Caki2 (cell line): ENCODE data around the gene RANBP2. TPM values are rescaled to one million over a fixed set of nuclear protein-coding genes. Genes with fewer than 3 reads are reported as not detected.
"Not testable (repeated sequence)": the region's sequence is repeated elsewhere in the genome, so short reads cannot be mapped to it uniquely, and the experiment has no call there.

ENCODE experiments used
- DNase-seq: peaks from one replicate; pipeline ENCODE4 v3.0.0-alpha.2; 2015; ENCODE audit warnings: low read depth
- in situ Hi-C: cut with HindIII; loops from 2 replicates; pipeline ENCODE4 v1.10.0; 2016; ENCODE audit warnings: low sequenced_read_pairs, low pct_unique_long_range_greater_than_20kb, mixed read lengths
- total RNA-seq: library from RNA; depleted of rRNA; stranded (reverse); fragments of >200 nt; shearing (Covaris generic); gene quantifications from 2 replicates; pipeline ENCODE4 v1.2.3, GENCODE V29; 2014; ENCODE audit warnings: low replicate concordance; rRNA removed

RANBP2 gene
- 14.6 and 16.5 TPM in 2 replicates for total RNA-seq

DNA sequence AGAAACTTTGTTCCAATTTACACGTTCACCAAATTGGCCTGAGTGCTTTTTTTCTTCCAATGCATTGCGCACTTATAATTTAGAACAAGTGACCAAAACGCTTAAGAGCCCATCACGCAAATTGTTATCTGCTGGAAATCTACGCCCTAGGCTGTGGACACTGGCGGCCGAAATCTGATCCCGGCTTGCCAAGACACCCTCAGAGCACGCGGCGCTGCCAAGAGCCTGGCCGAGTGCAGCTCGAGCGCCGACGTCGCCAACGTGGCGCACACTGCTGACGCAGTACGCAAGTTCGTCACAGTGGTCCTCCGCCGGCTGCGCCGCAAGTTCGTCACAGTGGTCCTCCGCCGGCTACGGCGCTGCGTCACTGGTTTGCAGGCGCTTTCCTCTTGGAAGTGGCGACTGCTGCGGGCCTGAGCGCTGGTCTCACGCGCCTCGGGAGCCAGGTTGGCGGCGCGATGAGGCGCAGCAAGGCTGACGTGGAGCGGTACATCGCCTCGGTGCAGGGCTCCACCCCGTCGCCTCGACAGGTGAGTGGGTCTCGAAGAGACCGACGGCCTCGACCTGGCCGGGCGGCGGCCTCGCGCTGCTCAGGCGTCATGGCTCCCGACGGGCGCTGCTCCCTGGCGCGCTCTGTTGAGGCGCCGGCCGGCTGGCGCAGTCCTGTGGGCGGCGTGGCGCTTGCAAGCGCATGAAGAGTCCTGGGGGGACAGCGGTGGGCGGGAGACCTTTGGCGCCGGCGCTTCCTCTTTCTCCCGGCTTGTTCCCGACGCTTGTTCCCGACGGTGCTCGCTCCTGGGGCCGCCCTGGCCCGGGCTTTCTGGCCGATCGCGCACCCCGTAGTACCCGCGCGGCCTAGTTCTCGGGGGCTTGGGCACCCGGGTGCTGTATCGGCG lies at the start of gene RANBP2:
TSS of gene RANBP2 (plus strand) at position 334 of the 896 bp plus-strand sequence. CDS start at position 459, 125 bp downstream.
- peak; percentile 95 for DNase-seq
- in situ Hi-C loops: no loop called here

DNA sequence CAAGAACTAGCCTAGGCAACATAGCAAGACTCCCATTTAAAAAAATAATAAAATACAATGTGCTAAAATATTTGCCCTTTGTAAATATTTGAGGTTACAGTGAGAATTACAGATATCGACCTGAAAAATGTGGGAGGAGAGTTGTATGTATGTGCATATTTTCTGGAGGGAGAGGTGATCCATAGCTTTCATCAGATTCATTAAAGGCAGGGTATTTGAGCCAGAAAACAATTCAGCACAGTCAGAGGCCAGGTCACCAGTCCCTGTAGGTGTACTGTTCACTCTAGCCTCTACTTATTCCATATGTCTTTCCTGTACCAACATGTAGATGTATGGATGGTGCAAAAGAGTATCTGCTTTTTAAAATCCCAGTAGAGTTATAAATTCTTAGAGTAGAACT lies 49.0 kb upstream of the RANBP2 start:
- DNase-seq, in situ Hi-C loops: not testable (repeated sequence)

DNA sequence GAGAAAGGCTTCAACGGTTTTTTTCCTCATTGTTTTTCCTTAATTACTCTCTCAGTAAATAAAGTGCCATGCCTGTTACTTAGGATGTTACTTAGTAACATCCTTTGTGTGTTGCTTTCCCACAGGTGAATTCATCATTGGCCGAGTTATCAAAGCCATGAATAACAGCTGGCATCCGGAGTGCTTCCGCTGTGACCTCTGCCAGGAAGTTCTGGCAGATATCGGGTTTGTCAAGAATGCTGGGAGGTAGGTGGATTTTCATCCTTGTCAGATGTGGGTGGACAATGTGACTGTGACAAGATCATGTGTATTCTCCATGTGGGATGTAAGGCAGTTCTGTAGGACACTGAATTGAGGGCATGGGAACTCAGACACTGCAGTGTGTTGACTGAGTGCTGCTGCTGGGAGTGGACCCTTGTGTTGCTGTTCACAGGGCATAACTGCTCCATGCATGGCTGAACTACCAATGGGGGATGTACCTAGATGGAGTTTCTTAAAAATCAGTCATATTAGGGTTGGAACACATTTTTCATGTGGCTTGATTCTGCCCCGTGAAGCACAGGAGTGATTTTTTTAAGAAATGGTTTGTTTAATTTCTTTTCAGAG lies 47.0 kb upstream of the RANBP2 start:
- in situ Hi-C loops, DNase-seq: not testable (repeated sequence)

DNA sequence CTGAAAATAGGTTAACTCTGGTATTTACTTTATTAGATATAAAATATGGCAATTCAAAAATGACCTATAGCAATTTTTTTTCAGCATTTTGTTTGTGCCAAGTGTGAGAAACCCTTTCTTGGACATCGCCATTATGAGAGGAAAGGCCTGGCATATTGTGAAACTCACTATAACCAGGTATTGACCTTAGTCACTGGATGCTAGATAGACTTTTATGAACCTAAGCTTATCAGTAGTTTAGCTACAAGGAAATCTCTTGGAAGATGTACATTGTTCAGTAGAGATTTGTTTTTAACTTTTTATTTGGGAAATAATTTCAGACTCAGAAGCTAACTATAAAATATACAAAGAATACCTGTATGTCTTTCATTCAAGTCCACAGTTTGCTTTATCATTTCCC lies 42.8 kb upstream of the RANBP2 start:
- in situ Hi-C loops, DNase-seq: not testable (repeated sequence)

DNA sequence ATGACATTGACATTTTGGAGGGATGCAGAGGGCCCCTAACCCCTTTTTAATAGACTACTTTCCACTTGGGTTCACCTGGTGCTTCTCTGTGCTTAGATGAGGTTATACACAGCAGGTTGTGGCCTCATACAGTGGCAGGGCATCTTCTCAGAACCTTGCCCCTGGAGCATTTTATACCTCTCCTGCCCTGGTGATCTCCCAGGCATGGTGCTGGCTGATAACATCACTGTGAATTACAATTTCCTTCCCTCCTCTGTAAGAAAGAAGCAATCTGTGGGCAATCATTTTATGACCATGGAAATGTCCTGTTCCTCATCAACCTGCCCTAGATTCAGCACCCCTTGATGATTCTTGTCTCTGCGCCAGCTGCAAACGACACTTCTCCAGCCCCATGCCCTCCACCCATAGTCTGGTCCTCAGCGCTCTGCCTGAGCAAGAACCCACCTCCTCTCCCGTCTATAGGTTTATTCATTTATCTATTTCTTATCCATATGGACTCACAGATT lies 42.0 kb upstream of the RANBP2 start:
- in situ Hi-C loops, DNase-seq: not testable (repeated sequence)

DNA sequence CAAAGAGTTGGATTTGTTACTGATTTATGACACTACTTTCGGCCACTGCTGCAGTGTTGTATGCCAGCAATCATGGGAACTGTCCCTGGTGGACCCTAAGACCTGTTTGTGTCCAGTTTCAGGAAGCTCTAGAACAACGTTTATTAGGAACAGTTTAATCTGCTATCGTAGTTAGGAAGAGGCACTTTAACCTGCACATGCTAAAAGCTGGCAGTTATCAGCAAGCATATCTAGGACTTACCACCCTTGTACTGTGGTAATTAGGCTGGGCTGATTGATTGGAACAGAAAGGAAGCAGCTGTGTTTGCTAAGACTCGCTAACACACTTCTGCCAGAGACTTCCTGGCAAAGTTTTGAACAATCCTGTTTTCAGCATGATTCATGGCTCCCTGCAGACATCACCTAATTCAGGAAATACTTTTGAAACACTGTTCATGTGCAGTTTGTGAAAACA lies 41.1 kb upstream of the RANBP2 start:
- in situ Hi-C loops, DNase-seq: not testable (repeated sequence)

DNA sequence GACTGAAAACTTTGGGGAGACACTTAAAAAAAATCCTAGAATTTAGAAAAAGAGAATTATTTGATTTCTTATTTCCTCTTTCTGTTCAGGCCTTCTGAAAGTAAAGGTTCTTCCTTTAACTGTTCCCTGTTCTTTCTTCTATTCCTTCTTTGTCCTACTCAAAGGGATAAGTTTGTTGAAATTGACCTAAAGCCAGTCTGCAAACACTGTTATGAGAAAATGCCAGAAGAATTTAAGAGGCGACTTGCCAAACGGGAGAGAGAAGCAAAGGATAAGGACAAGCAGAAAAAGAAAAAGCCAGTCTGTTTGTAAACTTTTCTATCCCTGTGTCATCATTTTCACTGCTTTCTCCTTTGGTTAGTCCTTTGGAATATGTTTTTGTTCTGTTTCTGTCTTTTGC lies 38.5 kb upstream of the RANBP2 start:
- in situ Hi-C loops, DNase-seq: not testable (repeated sequence)

DNA sequence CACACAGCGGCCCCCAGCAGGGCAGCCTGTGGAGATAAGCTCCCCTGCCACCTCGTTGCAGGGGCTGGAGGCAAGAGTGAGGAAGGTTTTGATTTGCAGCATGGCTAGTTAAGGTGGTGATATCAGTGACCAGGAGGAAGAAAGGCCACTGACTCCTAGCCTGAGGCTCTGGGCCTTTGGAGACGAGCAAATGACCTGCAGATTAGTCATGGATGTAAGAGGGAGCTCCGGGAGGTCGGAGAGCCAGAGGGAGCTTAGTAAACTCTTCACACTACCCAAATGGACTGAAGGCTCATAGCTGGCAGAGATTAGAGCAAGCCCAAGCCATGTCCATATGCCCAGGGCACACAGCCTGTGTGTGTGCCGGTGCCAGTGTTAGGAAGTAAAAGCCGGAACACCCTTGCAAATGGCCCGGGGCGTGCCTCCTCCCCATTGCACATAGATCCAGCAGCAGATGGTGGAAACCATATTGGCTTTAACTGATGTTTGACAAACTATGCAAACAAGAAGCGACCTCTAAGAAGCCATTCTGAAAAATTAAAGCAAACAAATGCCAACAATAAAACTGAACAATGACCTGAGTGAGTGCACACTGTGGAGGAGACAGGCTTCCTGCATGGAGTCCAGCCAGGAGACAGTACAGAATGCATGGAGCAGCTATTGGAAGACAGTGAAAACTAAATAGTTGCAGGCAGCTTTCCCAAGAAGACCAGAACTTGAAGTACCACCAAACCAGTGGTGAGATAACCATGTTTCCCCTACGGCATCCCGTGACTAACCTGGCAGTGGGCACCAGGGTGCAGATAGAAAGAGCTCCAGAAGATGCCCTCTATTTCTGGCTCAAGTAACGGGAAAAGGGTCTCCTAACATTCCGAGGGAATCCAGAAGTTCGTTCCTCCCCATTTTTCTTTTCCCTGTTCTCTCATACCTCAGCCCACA lies 30.2 kb upstream of the RANBP2 start:
- not testable (repeated sequence) for DNase-seq

DNA sequence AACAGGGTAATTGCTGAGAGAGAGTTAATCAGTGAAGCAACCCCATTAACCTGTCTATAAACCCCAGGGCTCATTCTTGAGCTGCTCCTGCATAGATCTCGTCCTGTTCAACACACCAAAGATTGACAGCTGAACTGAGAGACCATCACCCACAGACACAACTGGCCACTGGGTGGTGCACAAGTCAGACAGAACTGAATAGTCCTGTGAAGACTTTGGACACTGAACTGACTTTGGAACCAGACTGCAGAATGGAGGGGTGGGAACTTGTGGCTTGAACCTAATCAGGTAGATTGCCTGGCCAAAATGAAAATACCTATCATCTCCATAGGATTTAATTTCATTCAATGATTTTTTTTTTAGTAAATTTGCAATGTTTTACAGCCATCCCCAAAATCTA lies 29.3 kb upstream of the RANBP2 start:
- DNase-seq, in situ Hi-C loops: not testable (repeated sequence)

More for the DNA sequence above, 30.2 kb upstream of the RANBP2 start:
- in situ Hi-C loops: not testable (repeated sequence)

DNA sequence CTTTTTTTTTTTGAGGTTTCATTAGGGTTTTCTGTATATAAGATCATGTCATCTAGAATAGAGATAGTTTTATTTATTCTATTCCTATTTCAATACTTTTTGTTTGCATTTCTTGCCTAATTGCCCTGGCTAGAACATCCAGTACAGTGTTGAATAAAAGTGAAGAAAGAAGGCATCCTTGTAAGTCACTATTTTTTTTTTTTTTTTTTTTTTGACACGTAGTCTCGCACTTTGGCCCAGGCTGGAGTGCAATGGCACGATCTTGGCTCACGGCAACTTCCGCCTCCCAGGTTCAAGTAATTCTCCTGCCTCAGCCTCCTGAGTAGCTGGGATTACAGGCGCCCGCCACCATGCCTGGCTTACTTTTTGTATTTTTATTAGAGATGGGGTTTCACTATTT lies 27.8 kb upstream of the RANBP2 start:
- DNase-seq: no peak
- in situ Hi-C loops: no loop called here

DNA sequence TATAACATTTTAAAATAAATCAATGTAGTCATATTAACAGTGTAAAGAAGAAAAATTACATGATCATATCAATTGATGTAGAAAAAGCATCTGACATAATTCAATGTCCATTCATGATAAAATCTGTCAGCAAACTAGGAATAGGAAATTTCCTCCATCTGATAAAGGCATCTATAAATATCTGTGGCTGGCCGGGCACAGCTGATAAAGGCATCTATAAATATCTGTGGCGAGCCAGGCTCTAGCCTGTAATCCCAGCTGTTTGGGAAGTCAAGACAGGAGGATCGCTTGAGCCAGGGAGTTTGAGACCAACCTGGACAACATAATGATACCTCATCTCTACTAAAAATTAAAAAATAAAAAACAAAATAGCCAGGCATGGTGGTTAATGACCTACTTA lies 18.1 kb upstream of the RANBP2 start:
- in situ Hi-C loops: no loop called here
- no peak for DNase-seq

DNA sequence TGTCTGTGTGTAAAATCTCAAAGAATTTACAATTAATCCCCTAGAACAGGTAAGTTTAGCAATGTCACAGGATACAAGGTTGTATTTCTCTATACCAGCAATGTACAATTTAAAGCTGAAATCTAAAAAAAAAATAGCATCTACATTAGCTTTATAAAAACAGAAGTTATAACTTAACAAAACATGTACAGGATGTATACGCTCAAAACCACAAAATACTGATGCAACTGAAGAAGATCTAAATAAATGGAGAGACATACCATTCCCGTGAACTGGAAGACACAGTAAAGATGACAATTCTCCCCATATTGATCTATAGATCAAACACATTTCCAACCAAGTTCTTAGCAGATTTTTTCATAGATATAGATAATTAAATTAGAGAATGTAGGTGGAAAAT lies 17.5 kb upstream of the RANBP2 start:
- in situ Hi-C loops: no loop called here
- DNase-seq: no peak

DNA sequence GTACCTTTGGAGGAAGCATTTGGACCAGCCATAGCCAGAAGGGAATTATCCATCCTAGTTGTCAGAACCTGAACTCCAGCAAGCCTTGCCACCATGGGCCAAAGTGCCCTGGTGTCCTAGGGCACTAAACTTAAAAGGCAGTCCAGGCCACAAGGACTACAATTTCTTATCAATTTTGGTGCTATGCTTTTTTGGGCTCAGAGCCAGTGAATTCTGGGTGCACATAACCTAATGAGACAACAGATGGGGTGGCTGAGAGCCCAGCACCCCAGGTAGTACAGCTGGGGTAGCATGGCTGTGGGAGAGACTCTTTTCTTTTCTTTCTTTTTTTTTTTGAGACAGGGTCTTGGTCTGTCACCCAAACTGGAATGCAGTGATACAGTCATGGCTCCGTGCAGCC lies 14.4 kb upstream of the RANBP2 start:
- no peak for DNase-seq
- in situ Hi-C loops: no loop called here

DNA sequence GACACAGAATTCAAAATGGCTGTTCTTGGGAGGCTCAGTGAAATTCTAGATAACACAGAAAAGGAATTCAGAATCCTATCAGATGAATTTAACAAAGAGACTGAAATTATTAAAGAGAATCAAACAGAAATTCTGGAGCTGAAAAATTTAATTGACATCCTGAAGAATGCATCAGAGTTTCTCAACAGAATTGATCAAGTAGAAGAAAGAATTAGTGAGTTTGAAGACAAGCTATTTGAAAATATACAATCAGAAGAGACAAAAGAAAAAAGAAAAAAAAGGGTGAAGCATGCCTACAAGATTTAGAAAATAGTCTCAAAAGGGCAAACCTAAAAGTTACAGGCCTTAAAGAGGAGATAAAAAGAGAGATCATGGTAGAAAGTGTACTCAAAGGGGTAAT lies 12.0 kb upstream of the RANBP2 start:
- in situ Hi-C loops: no loop called here
- DNase-seq: no peak

DNA sequence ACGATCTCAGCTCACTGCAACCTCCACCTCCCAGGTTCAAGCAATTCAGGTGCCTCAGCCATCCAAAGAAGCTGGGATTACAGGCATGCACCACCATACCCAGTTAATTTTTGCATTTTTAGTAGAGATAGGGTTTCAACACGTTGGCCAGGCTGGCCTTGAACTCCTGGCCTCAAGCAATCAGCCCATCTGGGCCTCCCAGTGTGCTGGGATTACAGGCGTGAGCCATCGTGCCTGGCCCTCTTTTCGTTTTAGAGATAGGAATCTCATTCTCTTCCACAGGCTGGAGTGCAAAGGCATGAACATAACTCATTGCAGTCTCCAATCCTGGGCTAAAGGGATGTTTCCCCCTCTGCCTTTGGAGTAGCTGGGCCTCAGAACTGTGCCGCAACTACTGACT lies 2.3 kb upstream of the RANBP2 start:
- DNase-seq, in situ Hi-C loops: not testable (repeated sequence)

DNA sequence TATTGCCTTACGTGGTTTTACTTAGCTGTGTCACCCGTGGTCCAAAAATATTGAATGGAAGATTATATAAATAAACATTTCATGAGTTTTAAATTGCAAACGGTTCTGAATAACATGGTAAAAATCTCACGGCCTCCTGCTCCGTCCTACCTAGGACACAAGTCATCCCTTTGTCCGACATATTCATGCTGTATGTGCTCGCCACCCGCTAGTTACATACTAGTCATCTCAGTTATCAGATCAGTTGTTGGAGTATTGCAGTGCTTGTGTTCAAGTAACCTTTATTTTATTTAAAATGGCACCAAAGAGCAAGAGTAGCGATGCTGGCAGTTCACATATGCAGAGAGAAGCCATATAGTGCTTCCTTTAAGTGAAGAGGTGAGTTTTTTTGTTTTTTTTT lies 6.8 kb downstream of the RANBP2 start:
- in situ Hi-C loops, DNase-seq: not testable (repeated sequence)

DNA sequence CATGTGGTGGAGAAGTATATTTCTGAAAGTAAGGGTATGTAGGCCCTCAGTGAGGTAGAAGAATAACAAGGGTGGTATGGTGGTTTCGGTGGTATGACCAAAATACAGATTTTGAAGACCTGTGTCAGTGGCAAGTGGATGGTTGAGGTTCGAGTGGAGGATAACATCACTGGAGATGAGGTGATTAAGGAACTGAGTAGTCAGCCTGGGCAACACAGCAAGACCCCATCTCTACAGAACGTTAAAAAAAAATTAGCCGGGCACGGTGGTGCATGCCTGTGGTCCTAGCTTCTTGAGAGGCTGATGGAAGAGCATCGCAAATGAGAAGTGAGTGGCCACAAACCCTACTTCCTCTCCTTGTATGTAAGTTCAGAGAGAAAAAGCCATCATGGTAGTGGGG lies 15.4 kb downstream of the RANBP2 start:
- DNase-seq, in situ Hi-C loops: not testable (repeated sequence)

DNA sequence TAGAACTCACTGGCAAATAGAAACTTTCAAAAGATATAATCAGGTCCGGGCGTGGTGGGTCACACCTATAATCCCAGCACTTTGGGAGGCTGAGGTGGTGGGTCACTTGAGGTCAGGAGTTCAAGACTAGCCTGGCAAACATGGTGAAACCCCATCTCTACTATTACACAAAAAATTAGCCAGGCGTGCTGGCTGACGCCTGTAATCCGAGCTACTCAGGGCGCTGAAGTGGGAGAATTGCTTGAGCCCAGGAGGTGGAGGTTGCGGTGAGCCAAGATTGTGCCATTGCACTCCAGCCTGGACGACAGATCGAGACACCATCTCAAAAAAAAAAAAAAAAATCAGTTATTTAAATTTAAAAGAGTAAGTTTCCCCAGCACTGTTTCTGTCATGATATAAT lies 38.7 kb downstream of the RANBP2 start:
- in situ Hi-C loops, DNase-seq: not testable (repeated sequence)
